Muscle of leg (tissue), 16 donors: ENCODE results near the gene ARV1. TPM values are rescaled to one million over a fixed set of nuclear protein-coding genes. Genes with fewer than 3 reads are reported as not detected.

ENCODE experiments used
- DNase-seq: peaks from one replicate; pipeline ENCODE4 v3.0.0; 2013
- H3K27ac ChIP-seq: one replicate; pipeline ENCODE4 v1.5.1; 2013; ENCODE audit warnings: mild to moderate bottlenecking, low read length, control low read depth
- H3K27me3 ChIP-seq: one replicate; pipeline ENCODE4 v1.6.1; 2013; ENCODE audit warnings: low read length; ENCODE audit not compliant: control insufficient read depth, insufficient read depth
- H3K36me3 ChIP-seq: one replicate; pipeline ENCODE4 v1.6.1; 2013; ENCODE audit warnings: low read length; ENCODE audit not compliant: control insufficient read depth, insufficient read depth
- H3K4me1 ChIP-seq: one replicate; pipeline ENCODE4 v1.6.1; 2013; ENCODE audit warnings: low read length; ENCODE audit not compliant: control insufficient read depth, insufficient read depth
- H3K4me3 ChIP-seq: one replicate; pipeline ENCODE4 v1.5.1; 2013; ENCODE audit warnings: low read length, control low read depth
- H3K9me3 ChIP-seq: replicated peaks from 2 replicates; pipeline ENCODE4 v1.6.1; 2013; ENCODE audit warnings: low read depth, low read length; ENCODE audit not compliant: control insufficient read depth
- WGBS: methylation state at CpG from one replicate; pipeline ENCODE4 v1.1.5; 2013; ENCODE audit warnings: missing lambda C conversion rate; ENCODE audit not compliant: insufficient coverage; 5-methylcytosine and 5-hydroxymethylcytosine counted together
- long read RNA-seq, 11 donors: transcript quantifications; one replicate each; lab custom pipeline, GENCODE V29; 2026
- polyA plus RNA-seq, 8 donors: library from polyadenylated mRNA; unstranded; fragments of 120-200 nt; gene quantifications; one replicate each; pipeline versions ENCODE4 v1.2.1 to v1.2.3, GENCODE V29; 2013; ENCODE audit warnings: inconsistent platforms in 1 of 8, low replicate concordance in 1 of 8; ENCODE audit not compliant: insufficient read length in 8 of 8, insufficient read depth in 1 of 8
- total RNA-seq: library from RNA; stranded (reverse); fragments of 120-200 nt; gene quantifications from one replicate; pipeline ENCODE4 v1.2.4, GENCODE V29; 2013

ARV1 gene
- total RNA-seq: 11.8 TPM
- polyA plus RNA-seq: 10 to 100 TPM; 11.9 to 17.6 (median 14.3) TPM
- long read RNA-seq, donor 1, partial matches to known transcripts: 0 of 1 reads
- long read RNA-seq, donor 1, other reads (novel, unspliced or antisense): 0 of 1 reads
- long read RNA-seq, donor 2, partial matches to known transcripts: 0 of 1 reads
- long read RNA-seq, donor 2, other reads (novel, unspliced or antisense): 0 of 1 reads
- long read RNA-seq, donor 3, transcript ARV1-201 (6 exons, 1,335 nt): major isoform, 11 of 11 reads
- long read RNA-seq, donor 3, partial matches to known transcripts: 0 of 11 reads
- long read RNA-seq, donor 3, other reads (novel, unspliced or antisense): 0 of 11 reads
- long read RNA-seq, donor 4, partial matches to known transcripts: 0 of 4 reads
- long read RNA-seq, donor 4, other reads (novel, unspliced or antisense): 0 of 4 reads
- long read RNA-seq, donor 5, transcript ARV1-201 (6 exons, 1,335 nt): major isoform, 6 of 7 reads
- long read RNA-seq, donor 5, partial matches to known transcripts: 0 of 7 reads
- long read RNA-seq, donor 5, other reads (novel, unspliced or antisense): 0 of 7 reads
- long read RNA-seq, donor 6, transcript ARV1-201 (6 exons, 1,335 nt): major isoform, 6 of 7 reads
- long read RNA-seq, donor 6, partial matches to known transcripts: 0 of 7 reads
- long read RNA-seq, donor 6, other reads (novel, unspliced or antisense): 0 of 7 reads
- long read RNA-seq, donor 7, transcript ARV1-201 (6 exons, 1,335 nt): major isoform, 6 of 11 reads
- long read RNA-seq, donor 7, partial matches to known transcripts: 5 of 11 reads
- long read RNA-seq, donor 7, other reads (novel, unspliced or antisense): 0 of 11 reads
- long read RNA-seq, donor 8, partial matches to known transcripts: 0 of 1 reads
- long read RNA-seq, donor 8, other reads (novel, unspliced or antisense): 0 of 1 reads
- long read RNA-seq, donor 9, partial matches to known transcripts: 0 of 2 reads
- long read RNA-seq, donor 9, other reads (novel, unspliced or antisense): 0 of 2 reads
- long read RNA-seq, donor 10, transcript ARV1-201 (6 exons, 1,335 nt): major isoform, 5 of 5 reads
- long read RNA-seq, donor 10, partial matches to known transcripts: 0 of 5 reads
- long read RNA-seq, donor 10, other reads (novel, unspliced or antisense): 0 of 5 reads
- long read RNA-seq, donor 11, partial matches to known transcripts: 0 of 4 reads
- long read RNA-seq, donor 11, other reads (novel, unspliced or antisense): 0 of 4 reads

- under 1% methylated on average over 77 of the region's 79 CpGs for WGBS
- peaks cover 11% of the 10 kb centered on the region for H3K36me3 ChIP-seq
- H3K9me3 ChIP-seq: no peaks in the 10 kb centered on the region
- H3K27me3 ChIP-seq: no peaks in the 10 kb centered on the region
- H3K27ac ChIP-seq: peak within 1 kb of the TSS; percentile 63
- DNase-seq: peak; percentile 99
- peak within 1 kb of the TSS; percentile 74 for H3K4me3 ChIP-seq
- peaks cover 16% of the 10 kb centered on the region for H3K4me1 ChIP-seq
These were observed at the start of gene ARV1, which contains the start of gene TTC13 for GRCh38 chr1:230978491-230979388. Gene ARV1 (plus strand): TSS chr1:230979094. CDS start chr1:230979106, 12 bp downstream. Gene TTC13 (minus strand): TSS chr1:230978861. CDS start chr1:230978830, 31 bp downstream.

- Histone ChIP-seq H3K9me3 (no peaks in the 10 kb centered on the region), H3K4me1 (no peaks in the 10 kb centered on the region), H3K4me3 (no peak overlapping the region), H3K27ac (no peak overlapping the region), H3K27me3 (no peaks in the 10 kb centered on the region), H3K36me3 (peaks cover 23% of the 10 kb centered on the region)
- no peak for DNase-seq
- WGBS: 82% methylated on average over 3 of the region's 3 CpGs
These were observed 47.9 kb upstream of the ARV1 start for GRCh38 chr1:230930986-230931385.

- Histone ChIP-seq H3K4me3 (no peak overlapping the region), H3K36me3 (peaks cover 16% of the 10 kb centered on the region), H3K27ac (no peak overlapping the region), H3K4me1 (no peaks in the 10 kb centered on the region), H3K9me3 (no peaks in the 10 kb centered on the region), H3K27me3 (no peaks in the 10 kb centered on the region)
- 96% methylated on average over 5 of the region's 6 CpGs for WGBS
- DNase-seq: no peak
These were observed 43.0 kb upstream of the ARV1 start for GRCh38 chr1:230935852-230936251.

GRCh38 chr1:230936475-230936874 lies 42.4 kb upstream of the ARV1 start:
- H3K4me1 ChIP-seq: no peaks in the 10 kb centered on the region
- H3K27ac ChIP-seq: no peak overlapping the region
- no peak for DNase-seq
- 89% methylated on average over 1 of the region's 5 CpGs for WGBS
- H3K9me3 ChIP-seq: no peaks in the 10 kb centered on the region
- H3K4me3 ChIP-seq: no peak overlapping the region
- no peaks in the 10 kb centered on the region for H3K27me3 ChIP-seq
- H3K36me3 ChIP-seq: peaks cover 13% of the 10 kb centered on the region

- Histone ChIP-seq H3K36me3 (peaks cover 11% of the 10 kb centered on the region), H3K27me3 (no peaks in the 10 kb centered on the region), H3K27ac (no peak overlapping the region), H3K4me3 (no peak overlapping the region), H3K4me1 (no peaks in the 10 kb centered on the region), H3K9me3 (no peaks in the 10 kb centered on the region)
- no CpG with 5 or more reads among the region's 2 CpGs for WGBS
- no peak for DNase-seq
These were observed 41.5 kb upstream of the ARV1 start for GRCh38 chr1:230937371-230937770.

GRCh38 chr1:230938924-230939368 lies 39.9 kb upstream of the ARV1 start:
- Histone ChIP-seq H3K36me3 (peaks cover 11% of the 10 kb centered on the region), H3K4me1 (no peaks in the 10 kb centered on the region), H3K27ac (no peak overlapping the region), H3K4me3 (no peak overlapping the region), H3K27me3 (no peaks in the 10 kb centered on the region), H3K9me3 (no peaks in the 10 kb centered on the region)
- DNase-seq: no peak
- WGBS: 90% methylated on average over 1 of the region's 2 CpGs

- no CpG with 5 or more reads among the region's 4 CpGs for WGBS
- Histone ChIP-seq H3K36me3 (peaks cover 11% of the 10 kb centered on the region), H3K9me3 (no peaks in the 10 kb centered on the region), H3K4me1 (no peaks in the 10 kb centered on the region), H3K4me3 (no peak overlapping the region), H3K27ac (no peak overlapping the region), H3K27me3 (no peaks in the 10 kb centered on the region)
- no peak for DNase-seq
These were observed 38.9 kb upstream of the ARV1 start for GRCh38 chr1:230939806-230940489.

- Histone ChIP-seq H3K4me1 (no peaks in the 10 kb centered on the region), H3K36me3 (peaks cover 7% of the 10 kb centered on the region), H3K27me3 (no peaks in the 10 kb centered on the region), H3K27ac (no peak overlapping the region), H3K9me3 (no peaks in the 10 kb centered on the region), H3K4me3 (no peak overlapping the region)
- DNase-seq: no peak
- no CpG with 5 or more reads among the region's 1 CpG for WGBS
These were observed 38.0 kb upstream of the ARV1 start for GRCh38 chr1:230940848-230941247.
